ENCODE results near the gene HID1. TPM values are rescaled to one million over a fixed set of nuclear protein-coding genes. Genes with fewer than 3 reads are reported as not detected.
"Not testable (repeated sequence)": the region's sequence is repeated elsewhere in the genome, so short reads cannot be mapped to it uniquely, and the experiment has no call there.

The HID1 gene
- total RNA-seq, 1 donor = 3.1 TPM

- Histone ChIP-seq H3K9me3 (ENCODE audit: low read depth, low read length) (no peaks in the 10 kb centered on the region), H3K4me3 (ENCODE audit: low read length) (no peak overlapping the region), H3K4me1 (ENCODE audit: insufficient read depth, low read length) (peaks cover 29% of the 10 kb centered on the region), H3K27me3 (ENCODE audit: insufficient read depth, low read length) (peaks cover 22% of the 10 kb centered on the region)
Observed at GRCh38 chr17:74919440-74920305, 52.9 kb downstream of the HID1 start.

GRCh38 chr17:74918906-74919305 is 53.7 kb downstream of the HID1 start:
- H3K4me1 ChIP-seq (ENCODE audit: insufficient read depth, low read length) = peaks cover 21% of the 10 kb centered on the region
- peaks cover 14% of the 10 kb centered on the region for H3K27me3 ChIP-seq (ENCODE audit: insufficient read depth, low read length)
- H3K4me3 ChIP-seq (ENCODE audit: low read length) = no peak overlapping the region
- no peaks in the 10 kb centered on the region for H3K9me3 ChIP-seq (ENCODE audit: low read depth, low read length)

DNA sequence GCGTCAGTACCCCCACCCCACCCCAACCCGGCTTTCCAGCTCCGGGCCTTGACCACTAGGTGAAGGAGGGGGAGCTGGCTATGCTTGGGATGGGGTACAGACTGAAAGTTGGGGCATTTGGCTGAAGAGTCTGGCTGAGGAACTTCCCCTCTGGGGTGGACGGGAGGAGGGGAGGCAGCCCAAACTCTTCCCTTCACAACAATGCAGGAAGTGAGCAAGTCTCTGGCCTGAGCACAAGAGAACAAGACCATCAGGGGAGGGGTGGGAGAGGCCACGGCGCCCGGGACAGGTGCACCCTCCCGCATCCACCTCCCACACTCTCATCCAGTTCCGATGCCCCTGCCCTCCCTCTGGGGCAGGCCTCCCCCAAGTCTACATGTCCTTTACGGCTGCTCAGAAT is 55.1 kb downstream of the HID1 start:
- Histone ChIP-seq H3K4me3 (ENCODE audit: low read length) (no peak overlapping the region), H3K27me3 (ENCODE audit: insufficient read depth, low read length) (peaks cover 7% of the 10 kb centered on the region), H3K4me1 (ENCODE audit: insufficient read depth, low read length) (peaks cover 13% of the 10 kb centered on the region), H3K9me3 (ENCODE audit: low read depth, low read length) (no peaks in the 10 kb centered on the region)

DNA sequence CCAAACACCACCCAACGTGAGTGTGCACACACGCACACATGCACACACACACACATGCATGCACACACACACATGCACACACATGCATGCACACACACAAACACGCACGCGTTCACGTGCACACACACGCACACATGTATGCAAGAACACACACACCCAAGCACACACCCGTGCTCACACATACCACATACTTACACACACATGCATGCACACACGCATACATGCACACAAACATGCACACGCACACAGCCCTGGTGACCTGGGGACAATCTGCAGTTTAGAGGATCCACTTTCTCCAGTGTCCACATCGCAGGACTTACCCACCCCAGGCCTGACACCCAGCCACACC is 55.7 kb downstream of the HID1 start:
- Histone ChIP-seq H3K9me3 (ENCODE audit: low read depth, low read length) (no peaks in the 10 kb centered on the region), H3K27me3 (ENCODE audit: insufficient read depth, low read length) (peaks cover 3% of the 10 kb centered on the region), H3K4me1 (ENCODE audit: insufficient read depth, low read length) (peaks cover 13% of the 10 kb centered on the region), H3K4me3 (ENCODE audit: low read length) (no peak overlapping the region)

DNA sequence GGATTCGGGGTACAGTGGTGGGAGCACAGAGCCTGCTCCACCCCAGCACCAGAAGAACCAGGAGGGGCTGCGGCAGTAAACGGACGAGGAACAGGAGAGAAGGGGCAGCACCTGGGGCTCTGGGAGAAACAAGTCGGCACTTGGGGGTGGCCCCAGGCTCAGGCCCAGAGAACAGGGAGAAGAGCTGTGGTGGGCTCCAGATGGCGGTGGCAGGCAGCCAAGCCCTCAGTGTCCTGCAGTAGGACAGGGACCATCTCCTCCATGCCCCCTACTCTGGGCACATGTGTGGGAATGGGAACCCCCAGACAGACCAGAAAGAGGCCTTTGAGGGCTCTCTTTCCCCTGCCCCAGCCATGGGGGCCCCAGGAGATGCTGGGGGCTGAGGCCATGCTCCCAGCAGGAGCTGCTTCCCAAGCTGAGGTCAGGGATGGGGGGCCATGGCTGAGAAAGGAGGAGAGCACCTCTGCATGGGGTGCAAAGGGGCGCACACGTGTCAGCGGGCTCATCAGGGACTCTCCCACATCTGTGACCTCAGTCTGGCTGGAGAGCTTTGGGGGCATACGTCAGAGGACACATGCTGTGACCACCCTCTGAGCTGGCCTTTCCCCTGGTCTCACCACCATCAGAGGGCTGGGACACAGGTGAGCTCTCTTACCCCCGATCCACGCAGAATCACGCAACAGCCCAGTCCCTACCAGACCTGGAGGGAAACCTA is 56.3 kb downstream of the HID1 start:
- no peak overlapping the region for H3K4me3 ChIP-seq (ENCODE audit: low read length)
- H3K27me3 ChIP-seq (ENCODE audit: insufficient read depth, low read length) = no peaks in the 10 kb centered on the region
- peaks cover 13% of the 10 kb centered on the region for H3K4me1 ChIP-seq (ENCODE audit: insufficient read depth, low read length)
- H3K9me3 ChIP-seq (ENCODE audit: low read depth, low read length) = no peaks in the 10 kb centered on the region

DNA sequence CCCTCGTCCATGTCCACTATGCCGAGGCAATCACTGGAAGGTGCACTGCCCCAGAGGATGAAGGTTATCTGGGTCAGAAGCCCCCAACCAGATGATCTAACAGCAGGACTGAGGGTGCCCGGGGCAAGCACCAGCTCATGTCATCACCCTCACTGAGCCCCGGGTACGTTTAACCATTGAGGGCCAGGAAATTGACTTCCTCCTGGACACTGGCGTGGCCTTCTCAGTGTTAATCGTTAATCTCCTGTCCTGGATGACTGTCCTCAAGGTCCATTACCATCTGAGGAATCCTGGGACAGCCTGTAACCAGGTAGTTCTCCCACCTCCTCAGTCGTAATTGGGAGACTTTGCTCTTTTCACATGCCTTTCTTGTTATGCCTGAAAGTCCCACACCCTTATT is 61.1 kb downstream of the HID1 start:
- not testable (repeated sequence) for H3K4me3 ChIP-seq (ENCODE audit: low read length); H3K9me3 ChIP-seq (ENCODE audit: low read depth, low read length); H3K4me1 ChIP-seq (ENCODE audit: insufficient read depth, low read length); H3K27me3 ChIP-seq (ENCODE audit: insufficient read depth, low read length)

GRCh38 chr17:74909097-74909496 is 63.5 kb downstream of the HID1 start:
- not testable (repeated sequence) for H3K9me3 ChIP-seq (ENCODE audit: low read depth, low read length); H3K27me3 ChIP-seq (ENCODE audit: insufficient read depth, low read length); H3K4me1 ChIP-seq (ENCODE audit: insufficient read depth, low read length); H3K4me3 ChIP-seq (ENCODE audit: low read length)

- H3K4me3 ChIP-seq (ENCODE audit: low read length) = no peak overlapping the region
- no peaks in the 10 kb centered on the region for H3K4me1 ChIP-seq (ENCODE audit: insufficient read depth, low read length)
- H3K9me3 ChIP-seq (ENCODE audit: low read depth, low read length) = no peaks in the 10 kb centered on the region
- H3K27me3 ChIP-seq (ENCODE audit: insufficient read depth, low read length) = no peaks in the 10 kb centered on the region
Observed at GRCh38 chr17:74907012-74907411, 65.5 kb downstream of the HID1 start.

DNA sequence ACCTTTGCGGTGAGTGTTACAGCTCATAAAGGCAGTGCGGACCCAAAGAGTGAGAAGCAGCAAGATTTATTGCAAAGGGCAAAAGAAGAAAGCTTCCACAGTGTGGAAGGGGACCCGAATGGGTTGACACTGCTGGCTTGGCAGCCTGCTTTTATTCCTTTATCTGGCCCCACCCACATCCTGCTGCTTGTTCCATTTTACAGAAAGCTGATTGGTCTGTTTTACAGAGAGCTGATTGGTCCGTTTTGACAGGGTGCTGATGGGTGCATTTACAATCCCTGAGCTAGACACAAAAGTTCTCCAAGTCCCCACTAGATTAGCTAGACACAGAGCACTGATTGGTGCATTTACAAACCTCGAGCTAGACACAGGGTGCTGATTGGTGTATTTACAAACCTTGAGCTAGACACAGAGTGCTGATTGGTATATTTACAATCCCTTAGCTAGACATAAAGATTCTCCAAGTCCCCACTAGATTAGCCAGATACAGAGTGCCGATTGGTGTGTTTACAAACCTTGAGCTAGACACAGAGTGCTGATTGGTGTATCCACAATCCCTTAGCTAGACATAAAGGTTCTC is 66.3 kb downstream of the HID1 start:
- H3K9me3 ChIP-seq (ENCODE audit: low read depth, low read length); H3K4me3 ChIP-seq (ENCODE audit: low read length); H3K4me1 ChIP-seq (ENCODE audit: insufficient read depth, low read length); H3K27me3 ChIP-seq (ENCODE audit: insufficient read depth, low read length): not testable (repeated sequence)

DNA sequence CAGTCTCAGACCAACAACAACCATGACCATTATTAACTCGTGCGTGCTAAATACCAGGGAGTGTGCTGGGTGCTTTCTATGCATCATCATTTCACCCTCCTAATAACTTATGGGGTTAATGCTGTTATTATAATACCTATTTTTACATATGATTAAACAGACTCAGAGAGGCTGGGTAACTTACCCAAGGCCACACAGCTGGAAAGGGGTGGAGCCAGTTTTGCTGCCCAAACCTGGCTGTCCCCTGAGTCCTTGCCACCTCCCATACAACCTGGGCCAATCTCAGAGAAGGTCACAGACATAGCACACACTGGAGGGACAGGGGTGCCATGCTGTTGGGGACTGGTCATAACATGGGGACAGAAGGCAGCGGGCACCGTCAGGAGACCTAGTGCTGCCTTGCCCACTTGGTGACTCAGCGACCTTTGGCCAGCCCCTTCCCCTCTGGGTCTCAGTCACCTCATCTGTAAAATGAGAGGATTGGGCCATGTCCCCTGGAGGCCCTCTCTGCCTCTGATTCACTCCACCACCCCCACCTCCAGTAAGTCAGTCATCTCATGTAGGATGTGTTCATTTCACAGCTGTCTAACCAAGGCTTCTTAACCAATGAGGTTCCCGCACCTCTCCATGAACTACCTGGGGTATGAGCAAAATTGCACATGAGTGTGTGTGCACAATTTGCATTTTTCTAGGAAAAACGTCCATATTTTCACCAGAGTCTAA is 67.7 kb downstream of the HID1 start:
- Histone ChIP-seq H3K27me3 (ENCODE audit: insufficient read depth, low read length) (no peaks in the 10 kb centered on the region), H3K4me3 (ENCODE audit: low read length) (no peak overlapping the region), H3K4me1 (ENCODE audit: insufficient read depth, low read length) (no peaks in the 10 kb centered on the region), H3K9me3 (ENCODE audit: low read depth, low read length) (no peaks in the 10 kb centered on the region)

DNA sequence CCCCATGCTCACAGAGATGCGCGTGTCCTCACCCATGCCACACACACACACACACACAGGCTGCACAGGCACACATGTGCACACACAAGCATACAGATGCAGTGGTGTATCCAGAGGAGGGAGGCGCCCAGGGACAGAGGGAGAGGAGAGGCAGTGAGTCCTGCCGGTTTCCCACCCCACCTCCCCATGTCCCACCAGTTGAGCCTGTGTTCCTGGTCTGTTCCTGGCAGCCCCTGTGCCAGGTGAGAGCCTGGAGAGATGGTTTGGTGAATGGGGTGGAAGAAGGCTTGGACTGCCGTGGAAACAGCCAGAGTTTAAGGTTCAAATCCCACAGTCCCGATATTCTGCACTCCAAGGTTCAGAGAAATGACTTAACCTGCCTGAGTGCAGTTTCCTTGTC is 68.9 kb downstream of the HID1 start:
- Histone ChIP-seq H3K27me3 (ENCODE audit: insufficient read depth, low read length) (no peaks in the 10 kb centered on the region), H3K4me3 (ENCODE audit: low read length) (no peak overlapping the region), H3K4me1 (ENCODE audit: insufficient read depth, low read length) (no peaks in the 10 kb centered on the region), H3K9me3 (ENCODE audit: low read depth, low read length) (no peaks in the 10 kb centered on the region)

GRCh38 chr17:74903034-74903433 is 69.5 kb downstream of the HID1 start:
- Histone ChIP-seq H3K9me3 (ENCODE audit: low read depth, low read length) (no peaks in the 10 kb centered on the region), H3K4me3 (ENCODE audit: low read length) (no peak overlapping the region), H3K27me3 (ENCODE audit: insufficient read depth, low read length) (no peaks in the 10 kb centered on the region), H3K4me1 (ENCODE audit: insufficient read depth, low read length) (no peaks in the 10 kb centered on the region)

GRCh38 chr17:74901353-74902135 is 71.0 kb downstream of the HID1 start:
- Histone ChIP-seq H3K4me3 (ENCODE audit: low read length) (no peak overlapping the region), H3K27me3 (ENCODE audit: insufficient read depth, low read length) (peaks cover under 1% of the 10 kb centered on the region), H3K4me1 (ENCODE audit: insufficient read depth, low read length) (no peaks in the 10 kb centered on the region), H3K9me3 (ENCODE audit: low read depth, low read length) (no peaks in the 10 kb centered on the region)
